Ecto neural progenitor cell (in vitro differentiated cells): ENCODE data around the gene BAZ2B.

Source experiments
- DNase-seq: peaks from one replicate; pipeline ENCODE4 v3.0.0-alpha.2; 2018; ENCODE audit warnings: low spot score

The BAZ2B gene

DNA sequence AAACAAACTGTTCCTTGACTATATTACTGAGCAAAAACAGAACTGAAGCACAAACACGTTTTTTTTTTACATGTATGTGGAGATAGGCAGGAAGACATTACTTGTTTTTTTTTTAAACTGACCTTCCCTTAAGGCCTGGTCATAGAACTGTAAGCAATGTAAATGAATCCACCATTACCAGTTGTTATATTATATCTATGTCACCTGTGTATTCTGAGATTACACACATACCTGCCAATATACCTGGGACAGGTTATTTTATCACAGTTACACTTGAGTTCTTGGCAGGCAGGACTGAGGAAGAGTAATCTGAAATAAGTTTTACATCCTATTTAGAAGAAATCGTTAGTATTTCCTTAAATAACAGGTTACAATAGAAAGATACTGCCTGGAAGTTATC, 155.3 kb downstream of the BAZ2B start:
- no peak for DNase-seq

DNA sequence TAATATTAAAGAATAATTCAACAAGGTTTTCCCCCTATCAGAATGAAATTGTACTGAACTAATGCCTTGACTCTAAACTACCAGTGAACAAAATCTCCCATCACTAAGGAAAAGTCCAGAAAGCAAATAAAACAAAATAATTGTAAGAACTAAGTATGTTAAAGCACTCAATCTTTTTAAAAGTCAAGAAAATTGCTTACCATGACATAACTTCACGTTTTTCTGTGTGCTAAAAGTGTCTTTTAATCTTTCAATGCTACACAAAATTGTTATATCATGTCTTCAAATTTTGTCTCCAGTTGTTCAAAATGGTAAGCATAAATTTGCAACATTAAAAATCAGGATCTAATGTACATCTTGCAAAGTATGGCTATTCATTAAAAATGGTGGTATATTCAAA, 156.1 kb downstream of the BAZ2B start:
- DNase-seq = no peak

DNA sequence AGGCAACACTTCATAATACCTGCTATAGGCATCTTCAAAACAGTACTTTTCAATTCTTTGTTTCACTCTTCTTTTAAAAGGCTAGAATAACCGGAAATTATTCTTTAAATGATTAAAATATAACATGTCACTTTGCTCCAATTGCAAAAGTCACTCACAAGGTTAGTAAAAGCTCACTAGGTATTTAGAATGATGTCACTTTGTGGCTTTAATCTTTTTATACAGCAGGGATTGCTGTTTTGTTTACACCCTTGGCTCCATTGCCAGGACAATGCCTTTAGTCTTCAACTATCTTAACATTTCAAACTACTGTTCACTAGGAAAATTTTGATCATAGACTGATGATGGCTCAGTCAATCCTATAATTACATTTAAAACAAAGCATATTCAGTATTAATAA, 157.1 kb downstream of the BAZ2B start:
- no peak for DNase-seq

DNA sequence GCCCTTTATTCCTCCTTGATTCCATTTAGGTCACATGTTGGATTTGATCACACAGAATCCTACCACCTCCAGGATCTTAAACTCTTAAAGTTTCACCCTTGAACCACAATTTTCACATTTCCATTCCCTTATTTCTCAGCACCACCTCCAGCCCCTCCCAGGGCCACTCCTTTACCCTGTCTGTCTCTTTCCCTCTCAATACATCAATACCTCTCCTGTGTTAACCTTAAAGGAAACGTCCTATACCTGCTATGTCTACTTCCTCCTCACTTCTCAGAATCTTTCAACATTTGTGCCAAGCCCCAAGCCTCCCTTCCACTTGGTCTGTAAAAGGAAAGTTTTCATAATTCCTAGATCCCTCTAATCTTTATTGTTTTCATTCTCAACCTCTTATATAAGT, 158.8 kb downstream of the BAZ2B start:
- no peak for DNase-seq

DNA sequence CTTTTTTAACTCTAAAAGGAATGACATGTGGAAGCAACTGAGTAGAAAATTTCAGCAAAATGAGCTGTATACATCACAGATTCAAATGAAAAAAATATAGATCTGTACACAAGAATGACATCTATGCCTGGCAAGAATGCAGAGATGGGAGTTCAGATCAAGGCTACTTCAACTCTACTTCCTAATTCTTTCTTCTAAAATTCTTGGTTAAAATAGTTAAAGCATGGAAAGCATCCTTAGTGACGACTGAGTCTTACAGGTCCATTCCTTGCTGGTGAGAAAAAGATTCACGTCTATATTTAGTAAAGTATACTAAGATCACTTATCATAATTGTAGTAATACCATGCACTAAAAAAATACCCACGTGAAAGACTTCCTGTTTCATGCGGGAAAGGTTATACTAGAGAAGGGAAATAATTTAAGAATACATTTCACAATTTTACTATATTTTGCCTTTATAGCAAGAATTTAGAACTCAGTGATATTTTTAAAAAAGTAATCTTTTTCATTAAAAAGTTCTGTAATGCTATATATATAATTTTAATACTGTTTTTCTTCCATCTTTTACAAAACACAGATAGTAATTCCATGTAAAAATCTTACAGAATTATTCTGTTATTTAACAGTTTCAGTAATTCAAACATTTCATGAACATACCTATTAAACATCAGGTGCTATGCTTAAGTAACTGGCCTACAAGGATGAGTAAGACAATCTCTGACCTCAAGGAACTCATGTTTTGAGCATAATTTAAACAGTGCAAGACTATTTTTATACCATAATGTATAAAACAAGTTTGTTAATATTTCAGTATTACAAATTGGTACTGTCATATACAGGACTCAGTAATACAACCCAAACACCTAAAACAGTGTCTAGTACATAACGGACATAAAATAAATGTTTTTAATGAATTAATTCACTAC, 159.6 kb downstream of the BAZ2B start:
- DNase-seq = no peak

DNA sequence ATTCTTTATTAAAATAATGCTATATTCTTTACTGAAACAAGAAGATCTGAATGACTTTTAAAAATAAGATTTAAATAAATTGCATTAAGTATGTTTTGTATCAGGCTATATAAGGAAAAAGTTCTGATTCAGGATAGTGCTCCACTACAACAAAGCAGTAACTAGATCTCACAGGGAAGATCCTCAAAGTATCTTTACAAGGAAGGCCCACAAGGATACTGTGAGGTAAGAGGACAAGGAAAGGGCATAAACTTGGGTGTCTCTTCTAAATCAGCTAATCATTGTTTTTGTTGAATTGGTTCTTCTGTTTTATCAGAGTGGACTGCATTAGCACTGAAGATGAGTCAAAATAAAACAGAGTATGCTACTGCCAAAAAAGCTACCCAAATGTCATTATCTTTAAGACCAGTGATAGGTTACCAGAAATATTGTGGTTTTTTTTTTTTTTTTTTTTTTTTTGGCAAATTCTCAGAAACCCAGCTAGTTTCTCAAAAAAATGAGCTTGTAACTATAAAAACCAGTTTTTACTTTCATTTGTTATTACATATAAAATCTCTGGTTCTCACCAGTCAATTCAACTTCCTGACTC, 160.9 kb downstream of the BAZ2B start:
- DNase-seq = no peak

DNA sequence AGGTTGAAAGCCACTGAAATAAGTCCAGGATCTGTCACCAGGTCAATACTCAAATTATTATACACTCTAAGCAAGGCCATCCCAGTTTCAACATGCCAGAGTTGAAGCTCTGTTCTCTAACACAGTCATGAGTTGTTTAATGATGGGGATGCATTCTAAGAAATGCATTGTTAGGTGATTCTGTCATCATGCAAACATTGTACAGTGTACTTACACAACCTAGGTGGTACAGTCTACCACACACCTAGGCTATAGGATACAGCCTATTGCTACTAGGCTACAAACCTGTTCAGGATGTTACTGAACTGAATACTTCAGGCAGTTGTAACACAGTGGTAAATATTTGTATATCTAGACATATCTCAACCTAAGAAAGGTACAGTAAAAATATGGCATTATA, 162.2 kb downstream of the BAZ2B start:
- DNase-seq = no peak

DNA sequence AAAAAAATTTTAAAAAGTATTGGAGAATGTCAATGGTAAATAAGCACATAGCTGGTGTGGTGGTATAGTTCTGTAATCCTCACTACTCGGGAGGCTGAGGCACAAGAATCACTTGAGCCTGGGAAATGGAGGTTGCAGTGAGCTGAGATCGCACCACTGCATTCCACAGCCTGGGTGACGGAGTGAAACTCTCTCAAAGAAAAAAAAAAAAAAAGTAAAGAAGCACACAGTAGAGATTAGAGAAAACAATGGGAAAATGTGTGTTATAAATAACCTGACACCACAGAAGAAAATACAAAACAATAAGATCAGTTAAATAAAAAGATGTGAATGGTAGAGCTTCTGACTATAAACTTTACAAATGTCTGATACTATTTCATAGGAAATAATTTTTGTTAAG, 166.2 kb downstream of the BAZ2B start:
- no peak for DNase-seq

DNA sequence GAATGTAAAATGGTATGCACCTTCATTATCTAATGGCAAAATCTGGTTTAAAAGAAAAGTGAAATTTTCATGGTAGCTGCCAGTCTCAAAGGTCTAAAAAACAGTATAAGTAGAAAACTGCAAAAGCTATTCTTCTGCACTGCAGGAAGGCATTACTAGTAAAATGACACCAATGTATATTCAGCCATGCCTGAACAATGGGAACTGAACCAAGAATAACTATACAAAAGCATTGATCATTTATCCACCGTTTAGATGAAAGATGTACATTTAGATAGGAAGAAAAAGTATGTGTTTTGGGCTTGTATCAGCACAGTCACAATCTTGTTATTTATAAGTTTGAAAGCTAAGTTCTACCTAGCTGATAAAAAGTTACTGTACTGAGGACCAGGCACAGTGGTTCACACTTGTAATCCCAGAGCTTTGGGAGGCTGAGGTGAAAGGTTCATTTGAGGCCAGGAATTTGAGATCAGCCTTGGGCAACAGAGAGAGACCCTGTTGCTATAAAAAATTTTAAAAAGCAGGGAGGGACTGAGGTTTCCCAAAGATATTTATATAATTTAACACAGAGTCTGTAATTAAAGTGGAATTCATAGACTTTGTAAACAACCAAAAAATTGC, 166.7 kb downstream of the BAZ2B start:
- no peak for DNase-seq

DNA sequence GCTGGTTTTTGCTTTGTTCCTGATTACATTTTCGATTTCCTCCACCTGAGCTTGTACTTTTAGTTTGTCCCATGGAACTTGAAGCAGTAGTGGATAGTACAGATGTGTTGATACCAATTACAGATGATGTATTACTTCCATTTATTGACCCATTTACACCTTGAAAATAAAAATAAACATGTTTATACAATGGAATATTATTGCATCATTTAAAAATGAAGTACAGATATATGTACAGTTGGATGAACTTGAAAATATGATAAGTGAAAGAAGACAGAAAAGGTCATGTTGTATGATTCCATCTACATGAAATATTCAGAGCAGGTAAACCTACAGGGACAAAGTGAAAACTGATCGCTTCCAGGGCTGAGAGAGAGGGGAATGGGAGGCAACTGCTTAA, 169.5 kb downstream of the BAZ2B start:
- no peak for DNase-seq

DNA sequence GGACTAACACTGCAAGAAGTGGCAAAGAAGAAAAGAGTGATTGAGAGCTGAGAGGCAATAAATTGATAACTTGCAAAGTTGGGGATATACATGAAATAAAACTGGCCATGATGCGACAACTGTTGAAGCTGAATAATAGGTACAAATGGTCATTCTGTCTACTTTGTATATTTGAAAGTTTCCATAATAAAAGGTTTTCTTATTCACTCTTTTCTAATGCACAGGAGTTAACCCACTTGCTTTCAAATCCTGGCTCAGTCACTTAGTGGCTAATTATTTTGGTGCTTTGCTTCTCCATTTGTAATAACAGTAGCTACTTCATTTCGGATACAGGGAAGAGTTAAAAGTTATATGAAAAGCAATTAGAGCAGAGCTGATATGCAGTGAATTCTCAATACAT, 170.1 kb downstream of the BAZ2B start:
- no peak for DNase-seq

DNA sequence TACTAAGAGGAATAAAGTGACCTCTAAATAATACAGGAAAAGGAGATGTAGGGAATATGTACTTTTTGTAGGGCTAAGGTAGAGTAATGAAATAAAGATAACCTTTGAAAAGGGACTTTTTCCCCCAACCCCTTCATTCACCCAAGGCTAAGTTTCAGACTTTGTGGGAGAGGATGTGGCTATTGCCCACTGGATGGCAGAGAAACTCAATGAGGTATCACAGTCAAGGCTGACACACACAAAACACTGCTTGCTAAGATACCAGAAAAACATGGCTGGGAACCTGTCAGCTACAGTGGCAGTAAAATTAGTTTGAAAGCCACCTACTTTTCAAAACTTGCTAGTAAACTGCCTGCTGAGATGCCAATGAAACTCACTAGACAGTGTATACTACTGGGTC, 171.0 kb downstream of the BAZ2B start:
- DNase-seq = no peak

DNA sequence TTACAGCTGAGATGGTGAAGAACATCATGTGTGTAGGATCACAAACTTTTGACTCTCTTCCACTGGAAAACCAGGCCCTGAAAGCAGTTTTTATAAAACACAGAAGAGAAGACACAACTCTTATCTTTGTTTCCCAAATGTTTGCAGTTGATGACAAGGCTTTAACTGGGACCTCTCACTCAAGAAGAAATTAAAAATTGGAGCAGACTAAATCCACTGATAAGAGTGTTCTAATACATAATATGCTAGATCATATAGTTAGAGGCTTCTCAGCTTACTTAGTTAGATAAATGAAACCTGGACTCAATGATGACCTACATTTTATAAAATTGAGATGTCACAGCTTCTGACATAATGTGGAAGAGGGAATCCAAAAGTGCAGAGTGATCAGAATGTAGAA, 171.6 kb downstream of the BAZ2B start:
- DNase-seq = no peak

DNA sequence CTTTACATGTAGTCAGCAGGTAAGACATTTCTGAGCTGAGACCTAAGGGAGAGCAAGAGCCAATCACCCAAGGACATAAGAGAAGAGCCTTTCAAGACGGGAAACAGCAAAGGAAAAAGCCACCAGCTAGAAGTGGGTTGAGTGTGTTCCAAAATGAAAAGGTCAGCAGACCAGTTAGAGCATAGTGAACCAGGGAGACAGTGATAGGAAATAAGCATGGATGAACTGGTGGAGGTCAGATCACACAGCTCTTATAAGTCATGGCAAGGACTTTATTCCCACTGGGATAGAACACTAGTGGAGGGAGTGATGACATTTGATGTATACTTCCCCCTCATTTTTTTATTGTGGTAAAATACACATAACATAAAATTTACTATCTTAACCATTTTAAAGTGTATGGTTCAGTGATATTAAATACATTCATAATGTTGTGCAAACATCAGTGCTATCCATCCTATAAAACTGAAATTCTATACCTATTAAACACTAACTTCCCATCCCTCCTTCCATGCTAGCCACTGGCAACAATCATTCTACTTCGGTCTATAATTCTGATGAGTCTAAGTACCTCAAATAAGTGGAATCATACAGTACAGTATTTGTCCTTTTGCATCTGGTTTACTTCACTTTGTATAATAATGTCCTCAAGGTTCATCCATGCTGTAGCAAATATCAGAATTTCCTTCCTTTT, 174.0 kb downstream of the BAZ2B start:
- DNase-seq = no peak

DNA sequence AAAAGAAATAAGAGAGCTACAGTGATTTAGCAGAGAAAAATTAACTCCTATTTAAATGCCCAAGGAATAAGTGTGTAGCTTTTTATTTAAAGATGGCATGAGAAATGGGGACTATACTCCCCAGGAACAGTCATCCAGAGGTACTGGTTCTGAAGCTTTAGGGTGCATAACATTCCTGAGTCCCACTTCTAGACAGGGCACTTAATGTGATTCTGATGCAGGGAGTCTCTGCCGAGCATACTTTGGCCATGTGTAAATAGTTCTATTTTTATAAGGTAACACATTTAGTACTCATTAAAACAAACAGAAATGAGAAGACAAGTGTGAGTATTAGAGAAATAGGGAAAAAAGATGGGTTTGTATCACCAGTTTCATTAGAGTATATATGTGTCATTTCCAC, 175.2 kb downstream of the BAZ2B start:
- DNase-seq = no peak

DNA sequence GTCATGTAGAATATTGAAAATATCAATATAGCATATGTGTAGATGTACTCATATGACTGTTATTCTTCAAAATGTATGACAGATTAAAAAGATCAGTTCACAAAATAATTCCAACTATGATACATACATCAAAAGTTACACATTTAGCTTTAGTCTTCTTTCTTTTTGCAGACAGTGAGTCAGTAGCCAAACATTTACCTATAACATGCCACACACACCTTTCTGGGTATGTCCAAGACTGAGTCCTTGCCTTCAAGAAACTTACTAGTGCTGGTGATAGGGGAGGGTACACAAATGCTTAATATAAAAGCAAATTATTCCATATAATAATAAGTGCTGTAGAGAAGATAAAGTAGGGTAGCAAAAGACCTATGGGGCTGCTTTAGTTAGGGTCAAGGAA, 176.9 kb downstream of the BAZ2B start:
- no peak for DNase-seq

DNA sequence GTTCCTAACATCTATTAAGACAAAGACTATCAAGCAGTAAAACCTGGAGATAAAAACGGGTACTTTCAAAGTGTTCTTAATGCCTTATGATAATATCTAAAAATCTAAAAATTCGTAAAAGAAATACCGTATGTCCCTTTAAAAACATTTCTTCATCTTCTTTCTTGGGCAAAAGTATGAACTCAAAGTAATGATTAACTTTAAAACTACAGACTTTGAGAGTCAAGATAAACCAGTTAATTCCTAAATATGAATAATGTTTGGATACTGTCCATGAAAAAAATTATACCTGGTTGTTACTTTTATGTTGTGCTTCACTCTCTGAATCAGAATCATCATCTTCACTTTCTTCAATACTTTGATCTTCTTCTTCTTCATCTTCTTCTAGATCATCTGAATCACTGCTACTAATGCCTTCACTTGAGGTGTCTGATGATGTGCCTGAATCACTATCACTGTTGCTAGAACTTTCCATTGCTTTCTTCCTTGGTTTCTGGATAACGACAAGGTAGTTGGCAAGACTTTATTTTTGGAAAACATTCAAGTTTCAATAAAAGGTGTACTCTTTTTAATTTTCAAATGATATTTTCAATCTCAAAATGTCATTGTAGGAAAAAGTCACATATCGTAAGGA, 177.5 kb downstream of the BAZ2B start:
- DNase-seq = no peak

DNA sequence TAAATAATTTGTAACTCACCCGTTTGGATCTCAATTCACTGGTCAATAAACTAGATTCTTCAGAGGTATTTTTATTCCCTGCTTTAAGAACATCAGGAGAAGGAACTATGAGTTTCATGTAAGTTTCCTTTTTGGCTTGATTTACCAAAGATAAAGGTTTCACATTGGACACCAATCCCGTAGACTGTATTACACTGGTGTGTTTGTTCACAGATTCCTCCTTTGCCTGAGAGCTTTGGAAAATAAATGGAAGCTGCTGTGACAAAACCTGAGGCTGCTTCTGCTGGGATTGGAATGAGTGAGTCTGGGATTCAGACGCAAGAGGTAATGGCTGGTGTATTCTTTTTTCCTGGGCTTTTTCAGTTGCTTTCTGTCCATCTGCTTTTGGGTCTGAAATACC, 178.1 kb downstream of the BAZ2B start:
- DNase-seq = no peak

DNA sequence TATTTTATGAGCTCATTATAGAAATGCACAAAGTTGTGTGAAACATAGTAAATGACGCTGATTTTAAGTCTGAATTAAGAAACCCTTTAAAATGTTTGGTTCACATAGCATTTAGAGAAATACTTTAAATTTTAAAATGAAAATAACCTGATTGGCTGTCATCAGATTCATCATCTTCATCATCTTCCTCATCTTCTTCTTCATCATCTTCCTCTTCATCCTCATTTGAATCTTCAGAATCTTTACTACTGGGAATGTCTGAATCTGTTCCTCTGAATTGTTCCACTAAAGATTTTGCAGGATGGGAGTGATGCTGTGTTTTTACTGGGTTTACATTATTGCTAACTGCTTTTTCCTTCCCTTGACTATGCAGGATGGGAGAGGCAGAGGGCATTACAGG, 183.7 kb downstream of the BAZ2B start:
- DNase-seq = no peak

DNA sequence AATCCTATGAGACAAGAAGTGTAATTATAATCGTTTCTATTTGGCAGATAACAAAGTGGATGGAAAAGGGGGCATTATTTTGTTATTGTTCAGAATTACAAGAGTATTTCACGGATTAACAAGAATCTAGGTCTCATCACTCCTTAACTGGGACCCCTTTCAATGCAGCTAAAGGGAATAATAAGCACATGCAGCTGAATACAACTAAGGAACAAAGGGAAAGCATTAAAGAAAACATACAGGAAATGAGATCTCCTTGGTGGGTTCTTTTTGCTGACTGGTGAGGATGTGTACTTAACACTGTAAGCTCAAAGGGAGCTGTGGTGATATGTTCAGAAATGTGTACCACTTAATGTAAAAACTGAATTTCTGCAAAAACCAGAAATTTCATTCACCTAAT, 189.3 kb downstream of the BAZ2B start:
- no peak for DNase-seq

DNA sequence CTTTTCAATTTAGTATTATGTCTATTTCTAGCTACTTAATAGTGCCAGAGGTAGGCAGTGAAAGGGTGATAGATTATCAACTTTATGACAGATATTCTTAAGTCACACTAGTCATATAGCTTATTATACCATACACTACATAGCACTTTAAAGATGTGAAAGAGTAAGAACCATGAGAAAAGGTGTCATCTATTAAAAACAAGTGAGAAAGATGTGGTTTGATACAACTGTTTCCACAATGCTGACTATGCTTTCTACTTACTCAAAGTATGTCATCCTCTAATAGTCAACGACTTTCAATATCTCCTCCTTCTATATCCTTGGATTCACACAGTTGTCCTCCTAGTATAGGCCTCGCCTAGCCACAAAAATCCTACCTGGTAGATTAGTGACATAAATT, 196.9 kb downstream of the BAZ2B start:
- no peak for DNase-seq

DNA sequence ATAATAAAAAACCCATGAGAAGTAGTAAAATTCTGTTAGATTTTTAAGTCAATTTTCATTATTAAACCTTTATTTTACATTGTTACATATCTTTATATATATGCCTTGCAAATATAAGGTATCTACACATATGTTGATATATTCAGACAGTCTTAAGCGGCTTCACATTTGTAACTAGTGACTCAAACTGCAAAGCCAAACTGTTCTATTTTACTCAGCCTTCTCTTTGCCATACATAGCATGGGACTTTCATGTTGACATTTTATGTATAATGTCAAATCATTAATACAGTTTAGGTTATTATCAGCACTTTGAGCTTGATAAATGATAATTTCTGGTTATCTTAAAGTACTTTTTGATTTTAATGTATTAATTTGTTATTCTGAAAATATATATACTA, 204.9 kb downstream of the BAZ2B start:
- no peak for DNase-seq
